HEK293 (cell line): ENCODE data around the gene LGALS13.

ENCODE experiments used
- CTCF ChIA-PET: fragments of 350-600 bp; formaldehyde crosslinking; extraction: SDS; loops from one replicate; lab custom pipeline; 2021; ENCODE audit warnings: antibody characterized with exemption; lab: Yijun Ruan, JAX
- POLR2A ChIA-PET: fragments of 300-600 bp; formaldehyde crosslinking; extraction: SDS; loops from one replicate; lab custom pipeline; 2020; ENCODE audit warnings: antibody characterized with exemption, inconsistent platforms; lab: Yijun Ruan, JAX
- H3K27ac ChIP-seq: fragments of 200-500 bp; sonication (Bioruptor generic); 2 replicates; pipeline ENCODE4 v1.5.1; 2014; ENCODE audit warnings: low read depth, low read length, control low read depth, inconsistent platforms; ENCODE audit errors: extremely low read depth
- H3K36me3 ChIP-seq, 2 experiments: fragments of 200-500 bp in 1 of 2; sonication (Bioruptor generic) in 1 of 2; 1 replicate in 1 of 2; 2 replicates in 1 of 2; pipeline ENCODE4 v1.5.1; 2014 to 2017; ENCODE audit warnings: inconsistent platforms in 2 of 2, low read length in 2 of 2; ENCODE audit not compliant: control insufficient read depth in 2 of 2, insufficient read depth in 1 of 2
- H3K4me1 ChIP-seq: fragments of 200-500 bp; sonication (Bioruptor generic); 2 replicates; pipeline ENCODE4 v1.5.1; 2014; ENCODE audit warnings: mild to moderate bottlenecking, low read length, inconsistent platforms; ENCODE audit not compliant: control insufficient read depth, insufficient read depth
- H3K4me3 ChIP-seq: 2 replicates; pipeline ENCODE4 v1.5.1; 2011; ENCODE audit warnings: low read depth, mild to moderate bottlenecking, control low read depth, low read length, moderate library complexity
- H3K9me3 ChIP-seq: fragments of 200-500 bp; sonication (Bioruptor generic); 2 replicates; pipeline ENCODE4 v1.5.1; 2014; ENCODE audit warnings: low read depth, low read length, inconsistent platforms; ENCODE audit not compliant: control insufficient read depth, insufficient read depth
- HIC1 ChIP-seq: fragments of 450-650 bp; formaldehyde crosslinking; IDR thresholded peaks from 2 replicates; pipeline ENCODE4 v1.5.1; 2016; ENCODE audit warnings: missing biosample characterization, missing genetic modification characterization
- OSR2 ChIP-seq: fragments of 450-650 bp; formaldehyde crosslinking; IDR thresholded peaks from 2 replicates; pipeline ENCODE4 v1.5.1; 2016; ENCODE audit warnings: missing biosample characterization, missing genetic modification characterization
- PRDM1 ChIP-seq: fragments of 450-650 bp; formaldehyde crosslinking; IDR thresholded peaks from 2 replicates; pipeline ENCODE4; 2016; ENCODE audit warnings: missing biosample characterization, missing genetic modification characterization
- ZBTB21 ChIP-seq: fragments of 450-650 bp; formaldehyde crosslinking; IDR thresholded peaks from 2 replicates; pipeline ENCODE4 v1.5.1; 2017; ENCODE audit warnings: missing biosample characterization, missing genetic modification characterization
- ZBTB8A ChIP-seq: fragments of 450-650 bp; formaldehyde crosslinking; IDR thresholded peaks from 2 replicates; pipeline ENCODE4 v1.5.1; 2016; ENCODE audit warnings: missing biosample characterization, missing genetic modification characterization
- ZEB2 ChIP-seq: fragments of 450-650 bp; formaldehyde crosslinking; IDR thresholded peaks from 2 replicates; pipeline ENCODE4 v1.5.1; 2016; ENCODE audit warnings: missing biosample characterization, missing genetic modification characterization
- ZNF112 ChIP-seq: fragments of 450-650 bp; formaldehyde crosslinking; IDR thresholded peaks from 2 replicates; pipeline ENCODE4 v1.5.0; 2017; ENCODE audit warnings: missing biosample characterization, missing genetic modification characterization
- ZNF132 ChIP-seq: fragments of 450-650 bp; formaldehyde crosslinking; IDR thresholded peaks from 2 replicates; pipeline ENCODE4 v1.5.1; 2017; ENCODE audit warnings: missing biosample characterization, missing genetic modification characterization, borderline replicate concordance
- ZNF138 ChIP-seq: fragments of 450-650 bp; formaldehyde crosslinking; IDR thresholded peaks from 2 replicates; pipeline ENCODE4 v1.5.1; 2016; ENCODE audit warnings: missing biosample characterization, missing genetic modification characterization, borderline replicate concordance
- ZNF221 ChIP-seq: fragments of 450-650 bp; formaldehyde crosslinking; IDR thresholded peaks from 2 replicates; pipeline ENCODE4 v1.5.1; 2017; ENCODE audit warnings: missing biosample characterization, missing genetic modification characterization, borderline replicate concordance
- ZNF24 ChIP-seq: fragments of 450-650 bp; formaldehyde crosslinking; IDR thresholded peaks from 2 replicates; pipeline ENCODE4 v1.5.1; 2016; ENCODE audit warnings: missing biosample characterization, missing genetic modification characterization
- ZNF26 ChIP-seq: fragments of 450-650 bp; formaldehyde crosslinking; IDR thresholded peaks from 2 replicates; pipeline ENCODE4 v1.5.1; 2016; ENCODE audit warnings: missing biosample characterization, missing genetic modification characterization
- ZNF335 ChIP-seq: fragments of 450-650 bp; formaldehyde crosslinking; conservative IDR thresholded peaks from 2 replicates; pipeline ENCODE4 v1.5.1; 2016; ENCODE audit warnings: missing biosample characterization, missing genetic modification characterization
- ZNF549 ChIP-seq: fragments of 450-650 bp; IDR thresholded peaks from 2 replicates; pipeline ENCODE4 v1.5.1; 2018; ENCODE audit warnings: missing biosample characterization, missing genetic modification characterization, mild to moderate bottlenecking, inconsistent platforms, moderate library complexity
- ZNF558 ChIP-seq: fragments of 450-650 bp; formaldehyde crosslinking; IDR thresholded peaks from 2 replicates; pipeline ENCODE4 v1.5.1; 2016; ENCODE audit warnings: missing biosample characterization, missing genetic modification characterization
- ZNF629 ChIP-seq: fragments of 450-650 bp; formaldehyde crosslinking; IDR thresholded peaks from 2 replicates; pipeline ENCODE4 v1.5.1; 2017; ENCODE audit warnings: missing biosample characterization, missing genetic modification characterization
- ZNF639 ChIP-seq: fragments of 450-650 bp; formaldehyde crosslinking; IDR thresholded peaks from 2 replicates; pipeline ENCODE4 v1.5.1; 2016; ENCODE audit warnings: missing biosample characterization, missing genetic modification characterization
- ZNF660 ChIP-seq: fragments of 450-650 bp; IDR thresholded peaks from 2 replicates; pipeline ENCODE4 v1.5.1; 2018; ENCODE audit warnings: missing biosample characterization, mild to moderate bottlenecking, missing genetic modification characterization
- ZNF664 ChIP-seq: fragments of 450-650 bp; formaldehyde crosslinking; IDR thresholded peaks from 2 replicates; pipeline ENCODE4 v1.5.1; 2016; ENCODE audit warnings: missing biosample characterization, missing genetic modification characterization
- TF ChIP-seq, protein P1 (sequence below): fragments of 450-650 bp; formaldehyde crosslinking; optimal IDR thresholded peaks from 2 replicates; pipeline ENCODE3; 2016; ENCODE audit warnings: missing biosample characterization, mild to moderate bottlenecking, missing genetic modification characterization
- TF ChIP-seq, protein P2 (sequence below): fragments of 450-650 bp; formaldehyde crosslinking; IDR thresholded peaks from 2 replicates; pipeline ENCODE4 v1.5.1; 2016; ENCODE audit warnings: missing biosample characterization, missing genetic modification characterization
- TF ChIP-seq, protein P3 (sequence below): fragments of 450-650 bp; formaldehyde crosslinking; IDR thresholded peaks from 2 replicates; pipeline ENCODE4 v1.5.1; 2017; ENCODE audit warnings: missing biosample characterization, missing genetic modification characterization

LGALS13 gene

GRCh38 chr19:39592381-39592780, 9.9 kb upstream of the LGALS13 start:
- Histone ChIP-seq H3K27ac (no peak overlapping the region), H3K9me3 (peaks cover 8% of the 10 kb centered on the region), H3K4me3 (no peak overlapping the region), H3K4me1 (no peaks in the 10 kb centered on the region), H3K36me3 (no peaks in the 10 kb centered on the region; a peak in 1 of 3 replicates)
- TF ChIP-seq HIC1 (tag by site-specific recombination) (no peak), ZNF24 (tag by site-specific recombination) (no peak), ZNF132 (tag by site-specific recombination) (no peak), ZNF664 (tag by site-specific recombination) (no peak), ZNF138 (tag by site-specific recombination) (no peak), ZNF335 (tag by site-specific recombination) (no peak), ZEB2 (tag by site-specific recombination) (no peak)
- TF ChIP-seq, protein P1, sequence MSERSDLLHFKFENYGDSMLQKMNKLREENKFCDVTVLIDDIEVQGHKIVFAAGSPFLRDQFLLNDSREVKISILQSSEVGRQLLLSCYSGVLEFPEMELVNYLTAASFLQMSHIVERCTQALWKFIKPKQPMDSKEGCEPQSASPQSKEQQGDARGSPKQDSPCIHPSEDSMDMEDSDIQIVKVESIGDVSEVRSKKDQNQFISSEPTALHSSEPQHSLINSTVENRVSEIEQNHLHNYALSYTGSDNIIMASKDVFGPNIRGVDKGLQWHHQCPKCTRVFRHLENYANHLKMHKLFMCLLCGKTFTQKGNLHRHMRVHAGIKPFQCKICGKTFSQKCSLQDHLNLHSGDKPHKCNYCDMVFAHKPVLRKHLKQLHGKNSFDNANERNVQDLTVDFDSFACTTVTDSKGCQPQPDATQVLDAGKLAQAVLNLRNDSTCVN (tag by site-specific recombination), result no peak
- TF ChIP-seq, protein P2, sequence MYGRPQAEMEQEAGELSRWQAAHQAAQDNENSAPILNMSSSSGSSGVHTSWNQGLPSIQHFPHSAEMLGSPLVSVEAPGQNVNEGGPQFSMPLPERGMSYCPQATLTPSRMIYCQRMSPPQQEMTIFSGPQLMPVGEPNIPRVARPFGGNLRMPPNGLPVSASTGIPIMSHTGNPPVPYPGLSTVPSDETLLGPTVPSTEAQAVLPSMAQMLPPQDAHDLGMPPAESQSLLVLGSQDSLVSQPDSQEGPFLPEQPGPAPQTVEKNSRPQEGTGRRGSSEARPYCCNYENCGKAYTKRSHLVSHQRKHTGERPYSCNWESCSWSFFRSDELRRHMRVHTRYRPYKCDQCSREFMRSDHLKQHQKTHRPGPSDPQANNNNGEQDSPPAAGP, result no peak
- ChIA-PET CTCF (interaction anchor here (0.7 to 1.5 kb wide), 2 partner anchors 15 to 41 kb away, joined by 5 to 9 read pairs; no protein-coding TSS in a partner anchor), POLR2A (interaction anchor here (0.6 kb wide), 1 partner anchor 43 kb away, joined by 3 read pairs; no protein-coding TSS in a partner anchor)

DNA sequence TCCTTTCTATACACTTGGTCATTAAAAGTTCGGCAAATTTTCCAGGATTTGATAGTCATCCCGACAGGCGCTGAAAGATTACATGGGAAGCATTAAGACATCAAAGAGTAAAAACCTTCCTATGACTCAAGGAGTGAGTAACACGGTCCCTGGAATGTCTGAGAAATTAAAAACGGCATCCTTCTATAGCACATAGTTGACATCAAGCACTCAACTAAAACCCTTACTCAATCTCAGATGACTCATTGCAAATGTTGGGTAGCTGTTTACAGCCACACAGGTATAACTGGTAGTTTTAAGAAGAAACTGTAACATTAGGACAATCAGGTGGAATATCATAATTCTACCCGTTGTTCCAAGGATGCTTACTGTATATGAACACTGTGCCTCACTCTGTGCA, 6.4 kb upstream of the LGALS13 start:
- Histone ChIP-seq H3K36me3 (no peaks in the 10 kb centered on the region; a peak in 1 of 3 replicates), H3K9me3 (peaks cover 22% of the 10 kb centered on the region), H3K4me3 (no peak overlapping the region), H3K27ac (no peak overlapping the region), H3K4me1 (no peaks in the 10 kb centered on the region)
- ChIA-PET POLR2A (no interaction called here), CTCF (interaction anchor here (0.6 kb wide), 1 partner anchor 220 kb away, joined by 3 read pairs; no protein-coding TSS in a partner anchor)
- TF ChIP-seq ZNF629 (no peak), OSR2 (tag by site-specific recombination) (no peak), PRDM1 (tag by site-specific recombination) (peak; percentile 64; the same call in 1 of the 2 replicates), ZNF112 (tag by site-specific recombination) (peak; percentile 61; the same call in 1 of the 2 replicates), ZNF558 (tag by site-specific recombination) (no peak), ZBTB8A (no peak), ZNF549 (no peak), ZNF335 (tag by site-specific recombination) (no peak; the same call in 1 of the 2 replicates), ZBTB21 (tag by site-specific recombination) (peak; percentile 74; the same call in 1 of the 2 replicates), ZNF26 (tag by site-specific recombination) (no peak; the same call in 1 of the 2 replicates), ZNF639 (no peak), ZNF221 (no peak), ZNF660 (tag by site-specific recombination) (peak; percentile 81), HIC1 (tag by site-specific recombination) (peak; percentile 54)
- TF ChIP-seq, protein P3, sequence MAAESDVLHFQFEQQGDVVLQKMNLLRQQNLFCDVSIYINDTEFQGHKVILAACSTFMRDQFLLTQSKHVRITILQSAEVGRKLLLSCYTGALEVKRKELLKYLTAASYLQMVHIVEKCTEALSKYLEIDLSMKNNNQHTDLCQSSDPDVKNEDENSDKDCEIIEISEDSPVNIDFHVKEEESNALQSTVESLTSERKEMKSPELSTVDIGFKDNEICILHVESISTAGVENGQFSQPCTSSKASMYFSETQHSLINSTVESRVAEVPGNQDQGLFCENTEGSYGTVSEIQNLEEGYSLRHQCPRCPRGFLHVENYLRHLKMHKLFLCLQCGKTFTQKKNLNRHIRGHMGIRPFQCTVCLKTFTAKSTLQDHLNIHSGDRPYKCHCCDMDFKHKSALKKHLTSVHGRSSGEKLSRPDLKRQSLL (tag by site-specific recombination), result no peak
